Measurements from ENCODE around the gene VGLL2.

The VGLL2 gene

DNA sequence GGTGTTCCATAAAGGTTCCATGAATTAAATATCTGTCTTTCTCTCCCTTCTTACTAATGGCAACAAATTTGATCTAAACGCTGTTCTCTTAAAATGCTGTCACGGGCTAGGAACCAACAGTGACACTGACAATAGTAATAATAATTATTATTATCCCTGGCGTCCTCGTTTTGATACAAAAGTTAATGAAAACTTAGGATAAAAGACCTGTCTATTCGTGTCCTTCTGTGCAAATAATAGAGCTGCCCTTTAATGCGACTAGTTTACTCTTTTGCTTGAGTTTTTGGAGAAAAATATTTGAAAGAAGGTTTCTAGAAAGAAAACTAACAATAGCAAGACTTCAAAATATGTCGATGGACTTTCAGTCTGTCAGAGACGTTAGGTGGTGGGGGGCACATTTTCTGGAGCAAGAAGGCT is 4.3 kb downstream of the VGLL2 start:
- no peak for DNase-seq

DNA sequence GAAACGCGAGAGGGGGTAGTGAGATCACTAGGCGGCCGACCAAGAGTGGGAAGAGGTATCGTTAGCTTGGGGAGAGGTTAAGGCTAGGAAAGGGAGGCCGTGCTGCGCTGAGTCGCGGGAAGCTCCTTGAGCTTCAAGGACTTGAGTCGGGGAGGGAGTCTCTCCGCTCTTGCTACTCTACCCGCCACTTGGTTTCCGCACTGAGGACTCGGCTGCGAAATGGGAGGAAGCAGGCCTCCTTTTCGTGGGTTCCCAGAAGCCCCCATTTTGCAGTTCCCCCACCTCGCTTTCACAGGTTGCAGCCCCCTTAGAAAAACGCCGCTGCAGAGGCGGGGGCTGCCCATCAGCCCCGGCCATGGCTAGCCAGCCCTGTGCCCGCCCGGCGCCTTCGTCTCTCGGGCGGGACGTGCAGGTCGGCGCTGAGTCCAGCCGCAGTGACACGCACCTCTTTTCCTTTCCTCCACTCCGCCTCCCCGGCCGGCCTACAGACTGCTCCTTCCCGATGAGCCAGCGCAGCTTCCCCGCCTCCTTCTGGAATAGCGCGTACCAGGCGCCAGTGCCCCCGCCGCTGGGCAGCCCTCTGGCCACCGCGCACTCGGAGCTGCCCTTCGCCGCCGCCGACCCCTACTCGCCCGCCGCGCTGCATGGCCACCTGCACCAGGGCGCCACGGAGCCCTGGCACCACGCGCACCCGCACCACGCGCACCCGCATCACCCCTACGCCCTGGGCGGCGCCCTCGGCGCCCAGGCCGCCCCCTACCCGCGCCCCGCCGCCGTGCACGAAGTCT is 4.9 kb downstream of the VGLL2 start:
- no peak for DNase-seq

DNA sequence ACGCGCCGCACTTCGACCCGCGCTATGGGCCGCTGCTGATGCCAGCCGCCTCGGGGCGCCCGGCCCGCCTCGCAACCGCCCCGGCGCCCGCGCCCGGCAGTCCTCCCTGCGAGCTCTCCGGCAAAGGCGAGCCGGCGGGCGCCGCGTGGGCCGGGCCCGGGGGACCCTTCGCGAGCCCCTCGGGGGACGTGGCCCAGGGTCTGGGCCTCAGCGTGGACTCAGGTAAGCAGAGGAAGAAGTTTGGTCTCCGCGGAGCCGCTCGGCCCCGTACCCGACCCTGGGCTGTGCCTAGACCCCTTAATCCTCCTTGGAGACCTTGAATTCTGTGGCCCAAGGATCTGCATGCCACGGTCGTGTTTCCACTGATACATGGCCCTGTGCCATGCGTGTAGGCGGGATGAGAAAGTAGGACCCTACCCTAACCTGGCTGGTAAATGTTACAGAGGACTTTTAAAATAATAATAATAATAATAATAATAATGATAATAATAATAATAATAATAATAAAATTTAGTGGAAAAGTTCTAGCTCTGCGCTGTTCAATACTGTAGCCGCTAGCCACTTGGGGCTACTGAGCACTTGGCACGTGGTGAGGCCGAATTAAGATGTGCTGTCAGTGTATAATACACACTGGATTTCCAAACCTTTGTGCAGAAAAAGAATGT is 5.6 kb downstream of the VGLL2 start:
- no peak for DNase-seq

DNA sequence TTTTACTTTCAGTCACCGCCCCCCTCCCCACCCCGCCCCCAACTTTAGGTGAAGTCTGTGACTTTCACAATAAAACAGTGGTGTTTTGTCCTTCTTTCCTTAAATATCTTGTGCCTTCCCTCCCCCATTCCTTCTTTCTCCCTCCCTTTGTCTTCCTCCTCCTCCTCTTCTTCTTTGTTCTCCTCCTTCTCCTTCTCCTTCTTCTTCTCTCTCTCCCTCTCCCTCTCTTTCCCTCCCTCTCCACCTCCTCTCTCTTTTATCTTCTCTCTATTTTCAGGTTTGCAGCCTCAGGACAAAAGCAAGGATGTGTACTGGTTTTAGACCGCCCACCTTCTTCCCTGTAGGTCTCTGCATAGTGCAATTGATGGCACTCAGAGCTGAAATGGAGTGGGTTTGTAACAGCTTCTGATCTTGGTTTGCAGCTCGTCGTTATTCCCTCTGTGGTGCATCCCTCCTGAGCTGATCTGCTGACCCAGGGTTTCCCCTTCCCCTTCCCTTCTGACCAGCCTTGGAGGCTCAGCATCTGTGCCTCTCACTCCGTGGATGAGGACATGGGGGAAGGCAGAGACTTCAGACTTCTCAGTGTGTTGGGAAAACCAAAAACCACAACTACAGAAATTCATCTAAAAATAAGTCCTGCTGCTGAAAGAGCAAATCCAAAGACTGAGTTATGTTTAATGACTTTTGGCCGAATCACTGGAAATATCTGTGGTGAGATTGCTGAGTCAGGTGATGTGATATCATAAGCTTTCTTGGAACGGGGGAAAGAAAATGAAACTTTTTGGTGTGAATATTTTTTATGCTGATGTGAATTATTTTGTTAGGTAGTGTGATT is 6.9 kb downstream of the VGLL2 start:
- no peak for DNase-seq

DNA sequence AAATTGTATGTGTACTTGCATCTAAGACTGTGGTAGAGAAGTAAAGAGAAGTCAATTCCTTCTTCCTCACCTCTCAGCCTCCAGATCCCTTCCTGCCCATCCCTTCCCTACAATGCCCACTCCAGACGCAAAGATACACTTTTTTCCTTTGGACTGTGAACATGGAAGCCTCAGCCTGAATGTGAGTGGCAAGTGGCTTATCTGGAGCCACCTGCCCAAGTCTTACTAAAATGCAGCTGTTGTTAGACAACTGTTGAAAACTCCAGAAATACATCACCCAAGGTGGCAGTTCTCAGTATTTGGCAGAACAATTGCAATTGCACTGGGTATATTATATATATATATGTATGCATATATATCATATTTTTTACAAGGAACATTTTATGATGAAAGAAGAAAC is 7.5 kb downstream of the VGLL2 start:
- no peak for DNase-seq

DNA sequence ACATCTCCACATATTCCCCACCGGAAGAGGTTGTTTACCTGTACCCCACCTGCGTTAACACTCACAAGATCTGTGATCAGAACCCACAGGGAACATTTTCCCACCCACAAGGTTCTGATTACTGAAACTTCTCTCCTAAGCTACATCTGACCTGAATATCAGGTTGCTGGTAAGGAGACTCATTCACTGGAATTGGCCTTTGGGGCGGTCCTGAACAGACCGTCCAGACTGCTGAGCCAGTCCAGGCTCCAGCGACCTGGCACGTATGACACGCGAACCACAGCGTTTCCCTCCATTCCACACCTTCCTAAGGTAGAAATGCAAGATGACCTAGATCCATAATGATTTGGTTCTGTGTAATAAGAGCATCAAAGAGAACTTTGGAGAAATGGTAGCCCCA is 9.8 kb downstream of the VGLL2 start:
- DNase-seq: no peak

DNA sequence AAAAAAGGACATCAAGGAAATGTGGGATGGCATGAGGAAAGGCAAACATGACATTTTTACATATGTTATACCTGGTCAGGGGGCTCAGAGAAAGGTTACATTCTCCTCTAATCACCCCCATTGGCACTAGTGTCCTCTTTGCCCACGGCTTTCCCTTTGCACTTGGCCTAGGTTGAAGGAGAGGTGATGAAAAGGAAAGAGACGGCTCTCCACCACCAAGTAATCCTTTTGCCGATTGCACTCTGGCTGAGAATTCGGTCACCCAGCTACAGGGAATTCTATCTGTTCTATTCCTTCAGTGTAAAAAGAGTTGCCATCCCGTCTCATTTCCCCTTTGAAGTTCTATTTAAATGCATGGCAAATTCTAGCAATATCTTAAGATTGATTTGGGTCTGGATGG is 10.4 kb downstream of the VGLL2 start:
- DNase-seq: no peak

DNA sequence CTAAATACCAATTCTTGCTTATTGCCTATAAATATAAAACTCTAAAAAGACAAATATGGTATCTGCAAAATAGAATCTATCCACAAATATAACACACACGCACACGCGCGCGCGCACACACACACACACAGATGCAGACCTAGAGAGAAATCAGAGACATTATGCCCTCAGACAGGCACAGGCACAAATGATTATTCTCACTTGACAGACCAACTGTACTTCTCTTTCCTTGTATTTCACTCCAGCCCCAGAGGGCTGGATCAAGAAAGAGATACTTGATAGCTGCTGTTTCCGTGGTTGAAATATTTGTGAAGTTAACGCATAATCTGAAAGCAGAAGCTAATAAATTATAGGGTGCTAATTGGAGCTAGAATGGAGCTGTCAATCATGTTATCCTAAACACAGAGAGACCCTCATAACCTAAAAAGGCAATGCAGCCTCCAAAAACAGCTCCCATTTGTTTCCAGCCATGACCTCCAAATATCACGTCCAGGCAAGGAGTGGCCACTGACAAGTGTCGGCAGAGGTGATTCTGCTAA is 11.5 kb downstream of the VGLL2 start:
- no peak for DNase-seq

DNA sequence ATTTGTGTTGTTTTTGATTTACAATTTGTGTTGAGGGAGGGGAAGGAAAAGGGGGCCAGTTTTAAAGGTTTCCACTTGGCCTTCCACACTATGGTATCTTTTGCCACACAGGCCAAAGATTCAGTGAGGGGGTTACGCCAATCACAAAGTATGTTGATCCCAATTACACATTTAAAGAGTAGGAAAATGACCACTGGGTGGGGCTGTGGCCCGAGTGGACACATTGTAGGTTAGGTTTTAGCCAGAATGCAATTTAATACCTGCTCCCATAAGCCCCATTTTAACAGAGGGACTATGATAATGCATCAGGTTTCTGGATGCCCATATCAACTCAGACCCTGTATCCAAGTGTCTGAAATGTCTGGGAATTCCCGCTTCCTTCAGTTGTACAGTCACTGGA is 15.6 kb downstream of the VGLL2 start:
- DNase-seq: no peak

DNA sequence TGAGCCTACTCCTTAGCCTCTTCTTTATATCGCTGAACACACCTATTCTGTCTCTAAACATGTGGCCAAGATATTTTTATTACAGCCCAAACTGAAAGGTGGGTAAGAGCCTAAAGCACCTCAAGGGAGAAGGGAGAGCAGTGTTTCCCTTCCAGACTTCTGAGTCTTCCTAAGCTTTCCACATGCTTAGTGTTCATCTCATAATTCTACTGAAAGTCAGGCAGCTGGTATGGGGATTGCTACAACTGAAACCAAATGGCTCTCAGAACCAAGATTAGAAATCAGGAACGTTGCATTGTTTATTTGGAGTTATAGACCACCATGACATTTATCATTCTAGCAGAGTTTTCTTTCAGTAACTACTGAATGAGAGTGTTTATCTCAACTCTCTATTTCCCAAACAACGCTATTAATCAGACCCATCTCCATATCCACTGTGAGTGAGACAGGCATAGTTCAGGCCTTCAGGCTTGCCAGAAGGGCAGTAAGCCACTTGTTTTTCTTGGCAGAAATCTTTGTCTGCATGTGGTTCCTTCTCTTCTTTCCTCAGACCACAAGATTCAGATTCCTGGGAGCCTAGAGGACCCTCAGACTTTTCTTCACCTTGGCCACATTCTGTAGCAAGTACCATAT is 22.8 kb downstream of the VGLL2 start:
- DNase-seq: no peak

DNA sequence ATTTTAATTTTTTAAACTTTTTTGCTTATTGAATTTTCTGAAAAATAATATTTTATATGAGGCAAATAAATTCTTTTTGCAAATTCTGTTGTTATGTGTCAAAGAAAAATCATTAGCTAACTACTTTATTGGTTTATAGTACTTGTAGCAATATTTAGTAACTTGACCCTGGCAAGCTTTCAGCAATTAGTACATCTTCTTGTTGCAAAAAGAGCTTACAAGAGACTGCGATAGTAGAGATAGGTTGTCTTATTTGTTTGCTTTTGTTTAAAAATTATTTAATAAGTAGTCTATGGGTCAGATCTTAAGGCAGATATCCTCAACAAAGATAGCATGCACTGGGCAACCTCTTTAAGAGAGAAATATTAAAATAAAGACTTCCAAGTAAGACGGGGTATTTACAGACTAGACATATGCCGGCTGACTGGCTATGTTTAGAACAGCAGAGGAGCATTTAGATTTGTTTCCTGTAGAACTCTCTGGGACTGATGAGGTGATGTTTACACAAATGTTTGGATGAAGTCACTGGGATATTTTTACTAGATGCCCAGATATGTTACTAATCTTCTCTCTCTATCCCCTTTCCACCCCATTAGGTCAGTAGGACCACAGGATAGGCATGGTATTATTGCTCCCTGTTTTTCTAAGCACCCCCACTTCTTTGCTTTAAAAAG is 25.0 kb downstream of the VGLL2 start:
- DNase-seq: no peak

DNA sequence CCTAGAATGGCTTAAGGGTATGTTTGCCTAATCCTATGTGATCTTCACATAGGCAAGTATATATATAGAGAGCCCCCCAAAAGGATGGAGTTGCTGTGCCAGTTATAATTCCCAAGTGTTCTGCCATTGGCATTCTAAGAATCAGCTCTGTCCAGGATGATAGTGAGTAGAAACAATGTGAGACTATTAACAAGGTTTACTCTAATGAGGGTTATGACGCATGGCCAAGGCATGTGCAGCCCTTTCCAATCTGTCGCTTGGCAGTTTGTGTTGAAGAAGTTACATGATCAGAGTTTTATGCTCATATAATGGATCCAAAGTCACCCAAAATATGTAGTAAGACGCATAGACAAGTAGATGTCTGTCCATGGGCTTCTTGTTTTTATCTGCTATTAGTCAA is 33.6 kb downstream of the VGLL2 start:
- DNase-seq: no peak

DNA sequence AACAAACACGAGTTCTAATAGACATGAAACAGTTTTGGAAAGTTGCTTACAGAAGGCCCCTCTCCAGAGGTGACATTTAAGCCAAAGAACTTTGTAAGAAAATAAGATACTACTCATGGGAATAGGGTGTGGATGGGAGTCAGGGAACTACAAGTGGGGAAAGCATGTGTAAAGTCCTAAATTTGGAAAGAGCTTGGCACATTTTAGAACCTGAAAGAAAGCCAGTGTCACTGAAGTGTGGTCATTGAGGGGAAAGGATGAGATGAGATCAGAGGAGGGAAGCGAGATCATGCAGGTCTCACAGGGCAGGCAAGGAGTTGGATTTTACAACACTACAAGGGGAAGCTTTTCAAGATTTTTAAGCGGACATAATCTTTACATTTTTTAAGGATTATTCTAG is 38.0 kb downstream of the VGLL2 start:
- DNase-seq: no peak

DNA sequence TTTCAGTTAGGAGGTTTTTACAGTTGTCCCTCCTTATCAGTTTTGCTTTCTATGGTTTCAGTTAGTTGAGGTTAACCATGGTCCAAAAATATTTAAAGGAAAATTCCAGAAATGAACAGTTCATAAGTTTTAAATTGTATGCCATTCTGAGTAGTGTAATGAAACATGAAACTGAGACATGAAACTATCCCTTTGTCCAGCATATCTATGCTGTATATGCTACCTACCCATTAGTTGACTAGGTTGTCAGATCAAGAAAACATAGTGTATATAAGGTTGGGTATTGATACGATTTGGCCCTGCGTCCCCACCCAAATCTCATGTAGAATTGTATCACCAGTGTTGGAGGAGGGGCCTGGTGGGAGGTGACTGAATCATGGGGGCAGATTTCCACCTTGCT is 39.1 kb downstream of the VGLL2 start:
- DNase-seq: no peak

DNA sequence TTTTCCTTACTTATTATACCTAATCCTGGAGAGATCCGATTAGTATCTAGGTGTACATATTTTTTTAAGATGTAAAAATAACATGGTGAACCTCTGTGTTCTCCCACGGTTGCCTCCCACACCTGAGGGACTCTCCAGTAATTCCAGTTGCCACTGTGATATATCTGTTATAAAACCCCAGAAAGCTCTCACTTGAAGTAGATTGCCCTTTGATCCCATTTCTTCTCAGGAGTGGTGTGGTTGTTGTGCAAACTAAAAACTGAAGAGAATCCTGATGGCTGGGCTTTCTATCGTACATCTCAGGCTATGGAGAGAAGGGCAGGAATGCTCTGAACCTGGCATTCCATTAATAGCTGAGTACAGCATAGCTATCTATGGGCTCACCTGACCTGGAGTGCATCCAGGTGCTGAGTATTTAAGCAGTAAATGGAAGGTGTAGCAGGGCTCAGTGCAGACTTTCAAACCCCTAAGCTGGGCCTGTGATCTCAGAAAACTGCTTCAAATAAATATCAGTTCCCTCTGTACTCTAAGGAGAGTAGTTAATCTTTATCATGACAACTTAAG is 41.0 kb downstream of the VGLL2 start:
- DNase-seq: no peak

DNA sequence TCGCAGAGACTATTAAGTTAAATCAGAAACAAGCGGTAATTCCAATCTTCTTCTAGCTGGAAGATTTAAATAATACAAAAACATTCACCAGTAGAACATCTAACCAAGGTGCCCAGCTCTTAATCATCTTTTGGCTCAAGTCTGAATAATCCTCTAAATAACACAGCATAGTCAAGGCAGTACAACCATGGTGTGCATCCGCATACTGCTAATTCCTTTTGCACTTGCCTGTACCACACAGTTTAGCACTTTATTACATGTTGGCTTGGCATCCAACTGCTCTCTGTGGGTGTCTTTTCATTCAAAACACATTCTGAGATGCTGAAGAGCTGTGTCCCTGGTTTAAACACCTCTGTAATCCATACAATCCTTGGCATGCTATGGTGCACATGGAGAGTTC is 42.3 kb downstream of the VGLL2 start:
- DNase-seq: no peak

DNA sequence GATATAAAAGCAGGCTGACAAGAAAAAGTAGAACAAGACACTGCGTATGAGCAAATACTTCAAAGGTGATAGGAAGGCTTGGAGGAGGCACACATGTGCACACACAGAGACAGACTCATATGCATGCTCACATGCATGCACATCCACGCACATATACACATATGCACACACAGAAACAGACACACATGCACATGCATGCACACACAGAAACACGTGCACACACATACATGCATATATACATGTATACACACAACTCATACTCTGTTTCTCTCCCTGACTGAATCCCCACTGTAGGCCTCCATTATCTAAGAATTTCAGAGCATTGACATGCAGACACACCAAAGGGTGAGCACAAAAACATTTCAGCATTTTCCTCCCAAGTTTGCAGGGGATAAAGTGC is 43.7 kb downstream of the VGLL2 start:
- no peak for DNase-seq

DNA sequence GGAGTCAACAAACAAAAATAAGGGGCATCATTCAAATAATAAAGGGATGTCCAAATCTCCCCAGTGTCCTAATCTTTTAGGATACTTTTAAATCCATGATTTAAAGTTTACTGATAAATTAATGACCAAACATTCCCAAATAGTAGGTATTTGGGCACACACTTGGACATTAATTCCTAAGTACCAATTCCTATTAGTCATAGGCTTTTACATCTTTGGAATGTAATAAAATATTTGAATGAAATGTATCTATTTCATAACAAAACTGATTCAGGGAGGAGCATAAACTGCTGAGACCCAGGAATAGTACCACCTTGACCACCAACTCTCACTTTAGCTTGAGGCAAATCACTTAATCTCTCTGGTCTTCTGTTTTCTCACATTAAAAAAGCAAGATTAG is 44.3 kb downstream of the VGLL2 start:
- no peak for DNase-seq

DNA sequence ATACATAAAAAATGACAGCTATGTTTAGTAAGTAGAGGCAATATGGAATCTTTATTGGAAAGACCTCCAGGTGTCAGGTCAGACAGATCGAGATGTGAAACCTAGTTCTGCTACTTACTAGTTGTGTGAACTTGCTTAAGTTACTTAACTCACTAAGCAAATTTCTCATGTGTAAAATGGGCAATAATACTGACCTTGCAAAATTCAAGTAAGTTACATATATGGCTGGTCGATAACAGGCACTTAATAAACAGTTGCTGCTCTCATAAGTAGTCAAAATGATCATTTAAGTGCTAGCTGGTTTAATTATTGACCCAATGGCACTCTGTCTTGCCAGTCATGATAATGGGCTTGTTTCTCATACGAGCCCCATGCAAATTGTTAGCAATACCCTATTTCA is 46.0 kb downstream of the VGLL2 start:
- DNase-seq: no peak

DNA sequence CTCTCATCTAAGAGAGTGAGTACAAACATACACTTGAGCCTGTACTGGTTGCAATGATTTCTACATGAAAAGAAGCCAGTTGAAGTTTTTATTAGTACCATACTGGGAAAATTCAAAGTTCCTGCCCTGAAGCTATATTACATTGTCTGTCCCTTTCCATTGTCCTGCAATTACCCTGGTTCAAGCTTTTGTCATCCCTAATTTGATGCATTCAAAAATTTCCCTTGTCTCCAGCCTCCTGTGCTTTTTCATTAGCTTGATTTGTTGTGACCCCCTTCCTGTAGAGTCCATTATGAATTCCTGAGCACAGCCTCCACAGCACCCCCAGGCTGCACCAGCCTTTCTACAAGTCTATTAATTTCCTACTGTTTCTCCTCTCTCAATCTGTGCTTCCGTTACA is 46.4 kb downstream of the VGLL2 start:
- DNase-seq: no peak

DNA sequence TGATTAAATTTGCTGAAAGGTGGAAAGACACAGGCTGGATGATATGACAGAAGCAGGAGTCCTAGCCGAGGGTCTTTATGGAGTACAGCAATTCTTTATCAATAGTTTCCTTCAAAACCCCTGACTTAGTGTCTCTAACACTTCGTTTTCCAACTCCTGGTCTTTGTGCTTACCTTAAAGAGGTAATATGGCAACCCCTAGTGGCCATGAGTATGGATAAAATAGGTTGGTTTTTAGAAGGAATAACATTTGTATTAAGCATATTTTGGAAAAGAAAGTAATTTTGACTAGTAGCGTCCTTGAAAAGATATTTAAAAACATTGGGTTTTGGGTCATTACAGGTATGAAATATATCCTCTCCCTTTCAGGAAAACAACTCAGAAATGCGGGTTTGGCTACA is 51.9 kb downstream of the VGLL2 start:
- DNase-seq: no peak
